NAMALWA (cell line): ENCODE measurements around the gene RASGEF1B.
A peak's percentile ranks its signal among the peaks of the same experiment; 100 is the strongest.
"Not testable (repeated sequence)": the region's sequence is repeated elsewhere in the genome, so short reads cannot be mapped to it uniquely, and the experiment has no call there.

Experiments used
- DNase-seq: peaks from one replicate; pipeline ENCODE4 v3.0.0-alpha.2; 2015; ENCODE audit warnings: low spot score

The RASGEF1B gene

GRCh38 chr4:81498046-81498445 is 26.3 kb upstream of the RASGEF1B start:
- no peak for DNase-seq

GRCh38 chr4:81495345-81495744 is 23.6 kb upstream of the RASGEF1B start:
- DNase-seq = no peak

- DNase-seq = peak; percentile 64
Observed at GRCh38 chr4:81494031-81494431, 22.3 kb upstream of the RASGEF1B start.

- DNase-seq = no peak
Observed at GRCh38 chr4:81492606-81493230, 21.0 kb upstream of the RASGEF1B start.

- DNase-seq = peak; percentile 77
Observed at GRCh38 chr4:81491943-81492342, 20.2 kb upstream of the RASGEF1B start.

- no peak for DNase-seq
Observed at GRCh38 chr4:81490403-81491160, 18.9 kb upstream of the RASGEF1B start.

GRCh38 chr4:81486502-81486901 is 14.8 kb upstream of the RASGEF1B start:
- no peak for DNase-seq

- DNase-seq = no peak
Observed at GRCh38 chr4:81485310-81485980, 13.7 kb upstream of the RASGEF1B start.

GRCh38 chr4:81482326-81482725 is 10.6 kb upstream of the RASGEF1B start:
- no peak for DNase-seq

GRCh38 chr4:81481151-81481550 is 9.4 kb upstream of the RASGEF1B start:
- DNase-seq = no peak

- not testable (repeated sequence) for DNase-seq
Observed at GRCh38 chr4:81479573-81479972, 7.9 kb upstream of the RASGEF1B start.

- not testable (repeated sequence) for DNase-seq
Observed at GRCh38 chr4:81473331-81474265, 1.9 kb upstream of the RASGEF1B start.

GRCh38 chr4:81472281-81473182 is 825 bp upstream of the RASGEF1B start:
- peak; percentile 93 for DNase-seq

- no peak for DNase-seq
Observed at GRCh38 chr4:81471298-81471587, 464 bp downstream of the RASGEF1B start.

GRCh38 chr4:81470456-81471297 is 1.0 kb downstream of the RASGEF1B start:
- peak; percentile 91 for DNase-seq

- peak; percentile 42 for DNase-seq
Observed at GRCh38 chr4:81469781-81470455, 1.8 kb downstream of the RASGEF1B start.

GRCh38 chr4:81468678-81469077 is 3.0 kb downstream of the RASGEF1B start:
- peak; percentile 34 for DNase-seq

GRCh38 chr4:81467672-81467964 is 4.1 kb downstream of the RASGEF1B start:
- DNase-seq = no peak

- peak; percentile 93 for DNase-seq
Observed at GRCh38 chr4:81466841-81467671, 4.7 kb downstream of the RASGEF1B start.
